ENCODE data around the gene CCL28. TPM values are rescaled to one million over a fixed set of nuclear protein-coding genes. Genes with fewer than 3 reads are reported as not detected.
A peak's percentile ranks its signal among the peaks of the same experiment; 100 is the strongest.

The CCL28 gene
- total and polyA plus RNA-seq, 2 of the 13 experiments (the other 11 are each of a cell fraction or from before 2014, with no cell fraction given) = 0.03 TPM; not detected in 1

- TF ChIP-seq MLXIP (CRISPR knock-in tag; IDR thresholded peaks at IDR 0.05; ENCODE audit: borderline replicate concordance) (no peak), ZBTB10 (CRISPR knock-in tag; IDR thresholded peaks at IDR 0.05; ENCODE audit: borderline replicate concordance) (peak; percentile 37; the same call in 1 of the 2 replicates), CENPX (CRISPR knock-in tag; IDR thresholded peaks at IDR 0.05) (no peak), HOXA9 (CRISPR knock-in tag; IDR thresholded peaks at IDR 0.05; ENCODE audit: borderline replicate concordance) (no peak), MLX (CRISPR knock-in tag; IDR thresholded peaks at IDR 0.05) (peak; percentile 69; the same call in 1 of the 2 replicates), ATRX (CRISPR knock-in tag; IDR thresholded peaks at IDR 0.05; ENCODE audit: borderline replicate concordance) (no peak), MLLT10 (CRISPR knock-in tag; IDR thresholded peaks at IDR 0.05) (no peak), ZNF564 (CRISPR knock-in tag; IDR thresholded peaks at IDR 0.05) (no peak), NCOA2 (CRISPR knock-in tag; IDR thresholded peaks at IDR 0.05) (peak; percentile 95), JUNB (CRISPR knock-in tag; IDR thresholded peaks at IDR 0.05; ENCODE audit: borderline replicate concordance) (no peak; the same call in 1 of the 2 replicates), CHD2 (IDR thresholded peaks at IDR 0.05; ENCODE audit: low read depth, low read length) (no peak), ZNF577 (CRISPR knock-in tag; IDR thresholded peaks at IDR 0.05; ENCODE audit: borderline replicate concordance, low read depth) (no peak), LRRFIP1 (CRISPR knock-in tag; conservative IDR thresholded peaks at IDR 0.05) (no peak), EP300 (IDR thresholded peaks at IDR 0.05; ENCODE audit: low read depth in 2 of 2, low read length in 2 of 2) (peak; percentile 52 to 94; a peak in 3 of 4 replicates), EP300 (CRISPR knock-in tag; IDR thresholded peaks at IDR 0.05; ENCODE audit: borderline replicate concordance) (peak; percentile 84; the same call in 1 of the 2 replicates), DNMT1 (CRISPR knock-in tag; IDR thresholded peaks at IDR 0.05) (no peak), HOXA3 (CRISPR knock-in tag; IDR thresholded peaks at IDR 0.05) (peak; percentile 86), ZFP91 (CRISPR knock-in tag; IDR thresholded peaks at IDR 0.05; ENCODE audit: borderline replicate concordance) (no peak)
Observed at GRCh38 chr5:43432486-43433375, 20.5 kb upstream of the CCL28 start (continued).

Data from HepG2 (cell line).